HepG2 (cell line): ENCODE data around the gene TAT. TPM values are rescaled to one million over a fixed set of nuclear protein-coding genes. Genes with fewer than 3 reads are reported as not detected.

Source experiments
- ATAC-seq: fragments of 200-7000 bp; cut with Tn5 transposase; 3 replicates; pipeline ENCODE4 v1.9.1; 2020; ENCODE audit warnings: mild to moderate bottlenecking, moderate library complexity
- BruUV-seq: library from RNA; stranded (reverse); fragments of 400-500 nt; replicated peaks from 2 replicates; lab custom pipeline; 2021; lab: Mats Ljungman, UMichigan
- CTCF ChIA-PET: fragments of 300-600 bp; formaldehyde crosslinking; extraction: SDS; loops from one replicate; lab custom pipeline; 2021; ENCODE audit warnings: low total read pairs, inconsistent platforms, low intra/inter-chr PET ratio; lab: Yijun Ruan, JAX
- POLR2A ChIA-PET: fragments of 350-600 bp; sonication (Branson Sonifier 250); formaldehyde crosslinking; loops from one replicate; lab custom pipeline; 2020; ENCODE audit warnings: antibody characterized with exemption, inconsistent platforms; lab: Yijun Ruan, JAX
- DNase-seq: peaks from one replicate; pipeline ENCODE4 v3.0.0-alpha.2; 2015; ENCODE audit warnings: low spot score
- FAIRE-seq: peaks from 3 replicates; lab custom pipeline; 2011; peaks lifted over from hg19 to GRCh38; lab: Jason Lieb, UNC
- H2AFZ ChIP-seq: one replicate; pipeline ENCODE4 v1.6.1; 2011; ENCODE audit warnings: low read length, inconsistent platforms
- H3K27ac ChIP-seq: fragments of 300-600 bp; 3 replicates; pipeline ENCODE4 v1.8.0; 2011; ENCODE audit warnings: mixed run types, mild to moderate bottlenecking, mixed read lengths, low read length, inconsistent platforms; ENCODE audit not compliant: insufficient read depth; ENCODE audit errors: extremely low read length
- H3K27me3 ChIP-seq, 2 experiments: fragments of 200-600 bp in 1 of 2; 2 replicates in 1 of 2; 3 replicates in 1 of 2; pipeline versions ENCODE4 v1.6.0 to v1.8.0; 2011; ENCODE audit warnings: low read length in 2 of 2, mild to moderate bottlenecking in 2 of 2, moderate library complexity in 2 of 2, inconsistent platforms in 1 of 2; ENCODE audit not compliant: insufficient read depth in 2 of 2, control insufficient read depth in 1 of 2
- H3K36me3 ChIP-seq, 2 experiments: fragments of 200-600 bp in 1 of 2; replicated peaks in 1 of 2; 2 replicates in 1 of 2; 3 replicates in 1 of 2; pipeline versions ENCODE4 v1.5.1 to v1.8.0; 2011; ENCODE audit warnings: low read length in 2 of 2, inconsistent platforms in 1 of 2; ENCODE audit not compliant: insufficient read depth in 2 of 2, control insufficient read depth in 1 of 2
- H3K4me1 ChIP-seq: 2 replicates; pipeline ENCODE4 v1.5.1; 2012; ENCODE audit warnings: low read length, inconsistent platforms; ENCODE audit not compliant: insufficient read depth
- H3K4me2 ChIP-seq: 2 replicates; pipeline ENCODE4 v1.6.0; 2011; ENCODE audit warnings: low read depth, low read length, inconsistent platforms
- H3K4me3 ChIP-seq, 3 experiments: fragments of 200-600 bp in 1 of 3; sonication (generic), shearing (Covaris generic) in 1 of 3; replicated peaks in 1 of 3; 2 replicates each; pipeline ENCODE4 v1.5.1; 2011 to 2016; ENCODE audit warnings: low read length in 3 of 3, inconsistent platforms in 2 of 3, low read depth in 2 of 3, mild to moderate bottlenecking in 2 of 3, control low read depth in 1 of 3, mixed read lengths in 1 of 3; ENCODE audit not compliant: insufficient read depth in 1 of 3
- H3K79me2 ChIP-seq: one replicate; pipeline ENCODE4 v1.6.1; 2011; ENCODE audit warnings: low read length, inconsistent platforms; ENCODE audit not compliant: insufficient read depth
- H3K9ac ChIP-seq: 2 replicates; pipeline ENCODE4 v1.6.0; 2011; ENCODE audit warnings: mild to moderate bottlenecking, low read depth, low read length, inconsistent platforms; ENCODE audit not compliant: insufficient read depth
- H3K9me3 ChIP-seq: 2 replicates; pipeline ENCODE4 v1.5.1; 2012; ENCODE audit warnings: mild to moderate bottlenecking, low read length
- H4K20me1 ChIP-seq: 2 replicates; pipeline ENCODE4 v1.6.0; 2011; ENCODE audit warnings: inconsistent platforms, mild to moderate bottlenecking, low read length, moderate library complexity; ENCODE audit not compliant: insufficient read depth
- GTF3A ChIP-seq: sonication (generic); formaldehyde crosslinking; conservative IDR thresholded peaks from 2 replicates; pipeline ENCODE4 v1.4.0; 2020; ENCODE audit warnings: mild to moderate bottlenecking, missing genetic modification reagents
- HMG20A ChIP-seq: IDR thresholded peaks from 2 replicates; pipeline ENCODE4 v1.6.1; 2016; ENCODE audit warnings: borderline replicate concordance
- JUN ChIP-seq: sonication (generic); formaldehyde crosslinking; IDR thresholded peaks from 2 replicates; pipeline ENCODE4 v1.4.0; 2020; ENCODE audit warnings: mild to moderate bottlenecking, missing genetic modification reagents
- MIER2 ChIP-seq: IDR thresholded peaks from 2 replicates; pipeline ENCODE4 v1.6.1; 2016; ENCODE audit warnings: missing biosample characterization, missing genetic modification reagents
- MXI1 ChIP-seq: IDR thresholded peaks from 3 replicates; pipeline ENCODE4 v1.6.1; 2012; ENCODE audit warnings: low read depth, low read length, inconsistent platforms, borderline replicate concordance
- RAD21 ChIP-seq: fragments of 450-650 bp; formaldehyde crosslinking; IDR thresholded peaks from 2 replicates; pipeline ENCODE4 v1.5.0; 2020; ENCODE audit warnings: mild to moderate bottlenecking
- SIN3B ChIP-seq: fragments of 150-350 bp; IDR thresholded peaks from 2 replicates; pipeline ENCODE4 v1.6.1; 2014; ENCODE audit warnings: low read length
- SRSF4 ChIP-seq: fragments of 200-400 bp; formaldehyde crosslinking; IDR thresholded peaks from one replicate; pipeline ENCODE4 v1.6.1; 2018; ENCODE audit warnings: mild to moderate bottlenecking, low read depth, low read length, moderate library complexity; ENCODE audit not compliant: poor library complexity, severe bottlenecking
- SRY ChIP-seq: sonication (generic); formaldehyde crosslinking; IDR thresholded peaks from 2 replicates; pipeline ENCODE4 v1.8.0; 2022; ENCODE audit warnings: mild to moderate bottlenecking, missing genetic modification reagents
- STAG1 ChIP-seq: sonication (generic); formaldehyde crosslinking; IDR thresholded peaks from 2 replicates; pipeline ENCODE4 v1.4.0; 2020; ENCODE audit warnings: missing genetic modification reagents
- STAT5B ChIP-seq: sonication (generic); formaldehyde crosslinking; IDR thresholded peaks from 2 replicates; pipeline ENCODE4 v1.4.0; 2020; ENCODE audit warnings: missing genetic modification reagents
- TCF7 ChIP-seq: sonication (generic); IDR thresholded peaks from 2 replicates; pipeline ENCODE4 v1.6.1; 2016; ENCODE audit warnings: antibody characterized with exemption, low read depth
- TOPORS ChIP-seq: sonication (generic); formaldehyde crosslinking; IDR thresholded peaks from 2 replicates; pipeline ENCODE4 v1.8.0; 2023; ENCODE audit warnings: mild to moderate bottlenecking, missing genetic modification reagents
- ZNF382 ChIP-seq: sonication (generic); formaldehyde crosslinking; IDR thresholded peaks from 2 replicates; pipeline ENCODE4 v1.5.0; 2020; ENCODE audit warnings: missing genetic modification reagents, mild to moderate bottlenecking, borderline replicate concordance
- ZSCAN29 ChIP-seq: sonication (generic); formaldehyde crosslinking; conservative IDR thresholded peaks from 2 replicates; pipeline ENCODE4 v1.4.0; 2020; ENCODE audit warnings: mild to moderate bottlenecking, missing genetic modification reagents
- WGBS: methylation state at CpG from one replicate; pipeline ENCODE4 v1.1.6; 2017; ENCODE audit warnings: low lambda C conversion rate; 5-methylcytosine and 5-hydroxymethylcytosine counted together
- in situ Hi-C: cut with HindIII; loops from 2 replicates; pipeline ENCODE4 v1.10.0; 2017; ENCODE audit warnings: low pct_unique_long_range_greater_than_20kb; ENCODE audit not compliant: extremely low pct_ligation_motif_present
- intact Hi-C: fragments of 100-400 bp; cut with micrococcal nuclease; formaldehyde crosslinking; loops from one replicate; pipeline ENCODE4 v1.10.0; 2022; ENCODE audit not compliant: unreplicated experiment
- polyA plus RNA-seq, 8 experiments: library from polyadenylated mRNA; depleted of rRNA in 3 of 8; stranded (reverse) in 7 of 8; unstranded in 1 of 8; fragments of >200 nt; fragmentation: Illumina TruSeq in 4 of 8; extraction: Trizol in 4 of 8; gene quantifications; 2 replicates each; pipeline versions ENCODE4 v1.2.1 to v1.2.3, GENCODE V29; 2011 to 2016; ENCODE audit warnings: low read depth in 4 of 8, missing spikeins in 1 of 8, mixed read lengths in 1 of 8; ENCODE audit not compliant: insufficient read depth in 1 of 8
- total RNA-seq, 5 experiments: library from RNA; depleted of rRNA; stranded (reverse); fragments of >200 nt; fragmentation: Illumina TruSeq; extraction: Trizol; gene quantifications; 2 replicates each; pipeline ENCODE4 v1.2.3, GENCODE V29; 2016; ENCODE audit warnings: low read depth in 1 of 5
- TF ChIP-seq, protein P1 (sequence below): sonication (generic); formaldehyde crosslinking; IDR thresholded peaks from 2 replicates; pipeline ENCODE4 v1.5.1; 2020; ENCODE audit warnings: mild to moderate bottlenecking, missing genetic modification reagents, borderline replicate concordance
- TF ChIP-seq, protein P2 (sequence below): sonication (generic); formaldehyde crosslinking; IDR thresholded peaks from 2 replicates; pipeline ENCODE4 v1.4.0; 2020; ENCODE audit warnings: missing genetic modification reagents, borderline replicate concordance

The TAT gene
- total and polyA plus RNA-seq, 2 of the 13 experiments (the other 11 are each of a cell fraction or from before 2014, with no cell fraction given): 1.6 to 5.8 TPM

DNA sequence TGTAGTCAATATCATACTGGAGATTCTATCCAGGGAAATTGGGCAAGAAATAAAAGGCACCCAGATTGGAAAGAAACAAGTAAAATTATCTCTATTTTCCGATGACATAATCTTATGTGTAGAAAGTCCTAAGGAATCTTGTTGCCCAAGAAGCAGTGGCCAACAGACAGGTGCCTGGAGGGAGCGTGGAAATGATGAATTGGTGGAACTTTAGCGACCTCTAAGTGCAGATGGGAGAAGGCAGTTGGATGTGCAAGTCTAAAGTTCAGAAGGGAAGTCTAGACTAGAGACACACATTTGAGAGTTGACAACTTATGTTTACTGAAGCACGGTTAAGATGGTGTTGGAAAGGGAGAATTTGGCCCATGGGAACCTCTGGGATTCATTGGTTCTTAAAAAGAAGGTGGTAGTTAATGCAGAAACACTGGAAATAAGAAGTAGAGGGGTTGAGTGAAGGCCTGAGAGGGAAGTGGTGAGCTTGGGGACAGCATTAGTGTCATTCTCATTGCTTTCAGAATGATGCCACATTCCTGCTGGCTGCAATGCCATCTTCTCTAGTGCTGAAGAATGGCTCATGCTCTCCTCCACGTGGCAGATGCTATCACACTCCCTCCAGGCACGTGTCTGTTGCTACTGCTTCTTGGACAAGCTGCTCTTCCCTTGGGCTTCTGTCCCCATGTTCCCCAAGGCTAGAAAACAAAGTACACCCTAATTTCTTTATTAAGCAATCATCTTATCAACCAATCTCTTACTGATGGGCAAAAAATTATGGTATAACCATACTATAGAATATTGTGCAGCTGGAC, 24.0 kb downstream of the TAT start:
- Histone ChIP-seq H3K27me3 (no peaks in the 10 kb centered on the region), H3K9ac (no peak overlapping the region), H2AFZ (peak overlapping the region; percentile 67), H4K20me1 (no peaks in the 10 kb centered on the region), H3K4me2 (peak overlapping the region; percentile 55), H3K4me1 (peaks cover 30% of the 10 kb centered on the region), H3K9me3 (no peaks in the 10 kb centered on the region), H3K36me3 (no peaks in the 10 kb centered on the region), H3K79me2 (no peaks in the 10 kb centered on the region), H3K27ac (no peak overlapping the region), H3K4me3 (peak overlapping the region in 1 of 3 experiments; percentile 13; a peak in 1 of 6 replicates)
- ChIA-PET POLR2A (interaction anchor here (1.0 kb wide), 1 partner anchor 12 kb away, joined by 3 read pairs; no protein-coding TSS in a partner anchor), CTCF (interaction anchor here (0.8 to 1.3 kb wide), 2 partner anchors 59 to 140 kb away, joined by 3 to 5 read pairs; no protein-coding TSS in a partner anchor)
- DNase-seq: peak; percentile 64
- intact Hi-C loops (loop anchor here (5.0 kb wide), 1 partner anchor 141 kb away; no protein-coding TSS in a partner anchor), in situ Hi-C loops (no loop called here)
- ATAC-seq: peak; percentile 93
- peak; percentile 77 for FAIRE-seq
- 5% methylated on average over 6 of the region's 6 CpGs for WGBS
- BruUV-seq: no TSS peak
- no peak for TF ChIP-seq SIN3B
- no peak for TF ChIP-seq JUN
- no peak for TF ChIP-seq GTF3A (CRISPR knock-in tag)
- no peak for TF ChIP-seq STAT5B
- TF ChIP-seq, protein P1, sequence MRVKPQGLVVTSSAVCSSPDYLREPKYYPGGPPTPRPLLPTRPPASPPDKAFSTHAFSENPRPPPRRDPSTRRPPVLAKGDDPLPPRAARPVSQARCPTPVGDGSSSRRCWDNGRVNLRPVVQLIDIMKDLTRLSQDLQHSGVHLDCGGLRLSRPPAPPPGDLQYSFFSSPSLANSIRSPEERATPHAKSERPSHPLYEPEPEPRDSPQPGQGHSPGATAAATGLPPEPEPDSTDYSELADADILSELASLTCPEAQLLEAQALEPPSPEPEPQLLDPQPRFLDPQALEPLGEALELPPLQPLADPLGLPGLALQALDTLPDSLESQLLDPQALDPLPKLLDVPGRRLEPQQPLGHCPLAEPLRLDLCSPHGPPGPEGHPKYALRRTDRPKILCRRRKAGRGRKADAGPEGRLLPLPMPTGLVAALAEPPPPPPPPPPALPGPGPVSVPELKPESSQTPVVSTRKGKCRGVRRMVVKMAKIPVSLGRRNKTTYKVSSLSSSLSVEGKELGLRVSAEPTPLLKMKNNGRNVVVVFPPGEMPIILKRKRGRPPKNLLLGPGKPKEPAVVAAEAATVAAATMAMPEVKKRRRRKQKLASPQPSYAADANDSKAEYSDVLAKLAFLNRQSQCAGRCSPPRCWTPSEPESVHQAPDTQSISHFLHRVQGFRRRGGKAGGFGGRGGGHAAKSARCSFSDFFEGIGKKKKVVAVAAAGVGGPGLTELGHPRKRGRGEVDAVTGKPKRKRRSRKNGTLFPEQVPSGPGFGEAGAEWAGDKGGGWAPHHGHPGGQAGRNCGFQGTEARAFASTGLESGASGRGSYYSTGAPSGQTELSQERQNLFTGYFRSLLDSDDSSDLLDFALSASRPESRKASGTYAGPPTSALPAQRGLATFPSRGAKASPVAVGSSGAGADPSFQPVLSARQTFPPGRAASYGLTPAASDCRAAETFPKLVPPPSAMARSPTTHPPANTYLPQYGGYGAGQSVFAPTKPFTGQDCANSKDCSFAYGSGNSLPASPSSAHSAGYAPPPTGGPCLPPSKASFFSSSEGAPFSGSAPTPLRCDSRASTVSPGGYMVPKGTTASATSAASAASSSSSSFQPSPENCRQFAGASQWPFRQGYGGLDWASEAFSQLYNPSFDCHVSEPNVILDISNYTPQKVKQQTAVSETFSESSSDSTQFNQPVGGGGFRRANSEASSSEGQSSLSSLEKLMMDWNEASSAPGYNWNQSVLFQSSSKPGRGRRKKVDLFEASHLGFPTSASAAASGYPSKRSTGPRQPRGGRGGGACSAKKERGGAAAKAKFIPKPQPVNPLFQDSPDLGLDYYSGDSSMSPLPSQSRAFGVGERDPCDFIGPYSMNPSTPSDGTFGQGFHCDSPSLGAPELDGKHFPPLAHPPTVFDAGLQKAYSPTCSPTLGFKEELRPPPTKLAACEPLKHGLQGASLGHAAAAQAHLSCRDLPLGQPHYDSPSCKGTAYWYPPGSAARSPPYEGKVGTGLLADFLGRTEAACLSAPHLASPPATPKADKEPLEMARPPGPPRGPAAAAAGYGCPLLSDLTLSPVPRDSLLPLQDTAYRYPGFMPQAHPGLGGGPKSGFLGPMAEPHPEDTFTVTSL (CRISPR knock-in tag): no peak
- TF ChIP-seq MIER2 (CRISPR knock-in tag): peak; percentile 63; the same call in 1 of the 2 replicates
- TF ChIP-seq TCF7: no peak
- no peak for TF ChIP-seq SRSF4
- TF ChIP-seq SRY: no peak
- TF ChIP-seq ZNF382 (CRISPR knock-in tag): no peak
- TF ChIP-seq ZSCAN29 (CRISPR knock-in tag): no peak
- TF ChIP-seq HMG20A (CRISPR knock-in tag): 0 out of 2 replicates have a peak, but pooled peaks have one; percentile 35
- peak; percentile 55; the same call in 1 of the 2 replicates for TF ChIP-seq RAD21
- TF ChIP-seq STAG1: peak; percentile 80
- TF ChIP-seq, protein P2, sequence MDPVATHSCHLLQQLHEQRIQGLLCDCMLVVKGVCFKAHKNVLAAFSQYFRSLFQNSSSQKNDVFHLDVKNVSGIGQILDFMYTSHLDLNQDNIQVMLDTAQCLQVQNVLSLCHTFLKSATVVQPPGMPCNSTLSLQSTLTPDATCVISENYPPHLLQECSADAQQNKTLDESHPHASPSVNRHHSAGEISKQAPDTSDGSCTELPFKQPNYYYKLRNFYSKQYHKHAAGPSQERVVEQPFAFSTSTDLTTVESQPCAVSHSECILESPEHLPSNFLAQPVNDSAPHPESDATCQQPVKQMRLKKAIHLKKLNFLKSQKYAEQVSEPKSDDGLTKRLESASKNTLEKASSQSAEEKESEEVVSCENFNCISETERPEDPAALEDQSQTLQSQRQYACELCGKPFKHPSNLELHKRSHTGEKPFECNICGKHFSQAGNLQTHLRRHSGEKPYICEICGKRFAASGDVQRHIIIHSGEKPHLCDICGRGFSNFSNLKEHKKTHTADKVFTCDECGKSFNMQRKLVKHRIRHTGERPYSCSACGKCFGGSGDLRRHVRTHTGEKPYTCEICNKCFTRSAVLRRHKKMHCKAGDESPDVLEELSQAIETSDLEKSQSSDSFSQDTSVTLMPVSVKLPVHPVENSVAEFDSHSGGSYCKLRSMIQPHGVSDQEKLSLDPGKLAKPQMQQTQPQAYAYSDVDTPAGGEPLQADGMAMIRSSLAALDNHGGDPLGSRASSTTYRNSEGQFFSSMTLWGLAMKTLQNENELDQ (CRISPR knock-in tag): 0 out of 2 replicates have a peak, but pooled peaks have one; percentile 27
- TF ChIP-seq TOPORS: no peak
- 0 out of 3 replicates have a peak, but pooled peaks have one; percentile 22 for TF ChIP-seq MXI1
